Activated T-helper 1 cell treated with anti-CD3 and anti-CD28 coated beads, Interleukin-2, amount 50 U/mL, for 16 hours (primary cell): Measurements from ENCODE around the gene KCTD2.
"Not testable (repeated sequence)": the region's sequence is repeated elsewhere in the genome, so short reads cannot be mapped to it uniquely, and the experiment has no call there.

ENCODE experiments used
- DNase-seq, 2 donors: peaks; one replicate each; pipeline ENCODE4 v3.0.0-alpha.2; 2020; ENCODE audit warnings: low read depth in 1 of 2, low spot score in 1 of 2

KCTD2 gene

GRCh38 chr17:75049057-75049456 lies 2.0 kb downstream of the KCTD2 start:
- no peak for DNase-seq

GRCh38 chr17:75049706-75050105 lies 2.7 kb downstream of the KCTD2 start:
- DNase-seq: no peak

DNA sequence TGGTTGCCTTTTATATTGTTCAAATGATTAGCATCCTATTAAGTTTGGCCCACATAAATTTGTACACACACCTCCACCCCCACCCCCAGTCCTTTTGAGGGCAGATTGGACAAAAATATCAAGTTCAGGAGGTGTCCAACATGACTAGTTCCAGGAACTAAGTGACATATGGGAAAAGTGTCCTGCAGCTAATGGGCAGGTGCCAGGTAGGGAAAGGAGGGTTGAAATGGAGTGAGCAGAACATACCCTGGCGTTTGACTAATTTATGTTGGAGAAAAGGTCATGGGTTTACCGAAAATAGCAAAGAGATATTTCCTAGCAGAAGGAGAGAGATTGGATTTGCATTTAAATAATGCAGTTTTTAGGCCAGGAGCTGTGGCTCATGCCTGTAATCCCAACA lies 4.9 kb downstream of the KCTD2 start:
- no peak for DNase-seq

- no peak for DNase-seq
These were observed 12.6 kb downstream of the KCTD2 start for GRCh38 chr17:75059369-75060345.

DNA sequence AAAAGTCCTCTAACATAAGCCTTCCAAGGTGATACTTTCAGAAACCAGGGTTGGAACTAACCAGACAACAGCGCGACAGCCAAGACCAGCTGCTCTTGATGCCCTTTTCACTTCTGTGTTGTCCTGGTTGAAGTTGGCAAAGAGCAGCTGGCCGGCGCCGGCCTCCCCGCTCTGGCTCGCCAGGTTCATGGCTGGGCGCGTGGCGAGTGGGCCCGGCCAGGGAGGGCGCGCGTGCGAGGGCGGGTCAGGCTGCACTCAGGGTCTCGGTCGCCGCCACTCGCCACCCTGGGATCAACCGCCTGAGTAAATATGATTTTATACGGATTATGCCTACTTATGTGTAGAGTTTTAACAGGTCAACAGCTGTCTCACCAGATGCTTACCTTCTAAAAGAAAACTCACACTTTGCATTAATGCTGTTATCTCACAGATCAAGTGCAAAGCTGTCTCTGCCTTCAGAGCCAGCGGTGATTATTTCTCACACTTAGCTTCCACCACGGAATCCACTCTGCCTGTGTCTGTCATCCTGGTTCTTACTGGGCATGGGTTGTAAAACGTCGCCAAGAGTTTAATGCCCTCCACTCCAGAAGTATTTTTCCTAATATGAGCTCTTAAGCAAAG lies 13.5 kb downstream of the KCTD2 start:
- DNase-seq: no peak

GRCh38 chr17:75061055-75061438 lies 14.0 kb downstream of the KCTD2 start:
- DNase-seq: no peak

GRCh38 chr17:75061618-75062017 lies 14.6 kb downstream of the KCTD2 start:
- no peak for DNase-seq

DNA sequence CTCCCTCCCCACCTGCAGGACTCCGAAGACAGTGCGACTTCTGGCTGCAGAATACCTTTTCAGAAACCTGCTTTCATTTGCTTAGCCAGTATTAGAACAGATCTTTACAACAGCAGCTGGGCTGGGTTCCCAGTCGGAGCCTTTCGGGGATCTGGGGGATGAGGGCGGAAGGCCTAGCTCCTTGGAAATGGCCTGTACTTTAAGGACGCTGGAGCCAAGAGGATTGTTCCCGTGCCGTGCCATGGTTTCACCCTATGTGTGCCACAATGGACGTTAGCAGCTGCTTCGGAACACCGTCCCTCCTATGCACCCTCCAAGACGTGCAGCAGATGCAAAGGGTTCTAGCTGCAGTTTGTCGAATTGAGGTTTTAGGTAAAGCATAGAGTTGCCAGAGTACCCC lies 16.2 kb downstream of the KCTD2 start:
- no peak for DNase-seq

- no peak for DNase-seq
These were observed 16.6 kb downstream of the KCTD2 start for GRCh38 chr17:75063626-75064025.

- no peak for DNase-seq
These were observed 17.0 kb downstream of the KCTD2 start for GRCh38 chr17:75064040-75064439.

DNA sequence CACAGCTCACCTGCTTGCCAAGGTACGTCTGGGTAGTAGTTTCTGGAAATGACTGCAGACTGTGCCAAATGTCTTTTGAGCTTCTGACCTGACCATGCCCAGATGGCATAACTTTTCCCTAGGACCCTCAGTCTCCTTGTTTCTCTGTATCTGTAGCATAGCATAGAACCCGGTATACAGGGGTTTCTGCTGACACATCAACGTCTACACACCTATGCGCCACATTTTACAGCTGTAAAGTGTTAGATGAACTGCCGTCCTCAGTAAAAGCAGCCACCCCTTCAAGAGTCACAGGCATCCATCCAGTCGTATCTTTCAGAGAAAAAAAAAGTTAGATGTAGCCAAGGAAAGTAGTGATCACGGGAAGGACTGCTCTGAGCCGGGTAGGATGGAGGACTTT lies 17.4 kb downstream of the KCTD2 start:
- DNase-seq: no peak

DNA sequence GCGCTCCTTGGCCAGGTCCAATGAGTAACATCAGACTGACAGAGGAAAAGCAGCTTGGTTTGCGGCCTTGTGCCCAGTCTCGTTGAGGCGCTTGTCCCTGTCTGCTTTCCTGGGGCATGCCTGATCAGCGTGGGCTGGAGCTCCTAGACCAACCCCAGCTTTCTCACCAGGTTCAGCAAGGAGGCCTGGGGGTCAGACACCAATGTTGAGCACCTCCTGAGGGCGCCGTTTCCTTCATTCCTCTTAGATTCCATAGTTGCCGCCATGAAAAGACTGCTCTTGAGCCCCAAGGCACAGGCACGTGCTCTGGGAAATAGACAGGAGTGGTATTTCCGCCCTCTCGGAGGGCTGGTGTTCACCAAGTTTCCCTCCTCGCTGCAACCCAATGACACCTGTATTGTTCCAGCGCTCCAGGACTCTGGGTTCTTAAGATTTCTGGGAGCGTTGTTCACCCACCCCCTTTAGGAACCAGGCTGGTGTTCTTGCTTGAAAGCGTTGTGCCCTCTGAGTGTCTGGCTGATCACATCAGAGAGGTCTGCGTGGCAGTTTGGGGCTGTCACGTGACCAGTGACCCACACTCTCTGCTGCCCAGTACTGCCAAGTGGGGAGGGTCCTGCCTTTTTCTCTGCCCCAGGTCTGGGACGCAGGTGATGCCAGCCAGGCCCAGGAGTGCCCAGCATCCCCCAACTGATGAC lies 18.0 kb downstream of the KCTD2 start:
- DNase-seq: no peak

DNA sequence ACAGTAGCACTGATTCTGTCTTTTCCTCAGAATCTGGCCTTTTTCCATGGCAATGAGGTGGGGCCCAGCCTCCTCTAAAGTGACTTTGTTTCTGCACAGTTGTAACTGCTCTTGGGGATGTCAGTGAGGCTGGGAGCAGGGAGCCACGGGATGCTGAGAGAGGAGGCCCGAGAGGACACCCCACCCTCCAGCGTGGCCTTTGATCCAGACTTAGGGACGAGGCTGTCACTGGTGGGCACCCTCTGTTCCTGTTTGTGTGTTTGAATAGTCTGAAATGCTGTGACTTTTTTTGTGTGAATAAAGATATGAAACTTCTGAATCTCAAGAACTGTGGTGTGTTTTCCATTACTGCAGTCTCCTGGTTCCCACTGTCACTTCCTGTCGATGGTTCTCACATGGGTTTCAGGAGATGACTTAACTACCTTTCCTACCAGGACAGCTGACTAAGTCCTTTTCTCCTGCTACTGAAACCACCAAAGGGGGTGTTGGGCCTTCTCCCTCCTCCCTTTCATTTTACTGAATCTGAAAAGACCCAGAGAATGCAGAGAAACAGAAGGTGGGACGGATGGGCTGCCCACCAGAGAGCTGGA lies 18.6 kb downstream of the KCTD2 start:
- DNase-seq: no peak

- no peak for DNase-seq
These were observed 20.8 kb downstream of the KCTD2 start for GRCh38 chr17:75067856-75068255.

- DNase-seq: no peak
These were observed 21.7 kb downstream of the KCTD2 start for GRCh38 chr17:75068750-75069149.

GRCh38 chr17:75069783-75070182 lies 22.8 kb downstream of the KCTD2 start:
- DNase-seq: no peak

- DNase-seq: not testable (repeated sequence)
These were observed 24.6 kb downstream of the KCTD2 start for GRCh38 chr17:75071478-75072271.

DNA sequence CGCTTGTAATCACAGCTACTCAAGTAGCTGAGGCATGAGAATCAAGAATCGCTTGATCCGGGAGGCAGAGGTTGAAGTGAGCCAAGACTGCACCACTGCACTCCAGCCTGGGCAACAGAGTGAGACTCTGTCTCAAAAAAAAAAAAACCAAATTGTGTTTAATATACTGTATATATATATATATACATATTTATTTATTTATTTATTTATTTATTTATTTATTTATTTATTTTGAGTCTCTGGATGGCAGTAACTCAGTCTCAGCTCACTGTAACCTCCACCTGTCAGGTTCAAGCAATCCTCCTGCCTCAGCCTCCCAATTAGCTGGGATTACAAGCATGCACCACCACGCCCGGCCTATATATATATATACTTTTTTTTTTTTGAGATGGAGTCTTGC lies 25.9 kb downstream of the KCTD2 start:
- not testable (repeated sequence) for DNase-seq

DNA sequence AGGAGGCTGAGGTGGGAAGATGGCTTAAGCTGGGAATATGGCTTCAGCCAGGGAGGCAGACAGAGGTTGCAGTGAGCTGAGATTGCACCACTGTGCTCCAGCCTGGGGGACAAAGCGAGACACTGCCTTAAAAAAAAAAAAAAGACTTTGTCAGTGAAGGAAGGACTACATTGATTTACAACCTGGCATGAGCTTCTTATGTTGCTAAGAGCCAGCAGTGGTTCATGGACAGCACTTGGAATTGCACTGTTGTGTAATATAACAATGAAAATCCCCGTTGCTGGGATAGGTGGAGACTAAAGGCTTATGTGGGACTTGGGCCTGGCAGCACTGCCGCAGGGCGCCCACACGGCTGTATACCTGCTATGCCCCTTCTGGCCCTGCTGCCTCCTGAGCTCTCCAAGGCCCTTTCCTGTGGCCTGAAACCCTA lies 26.6 kb downstream of the KCTD2 start:
- DNase-seq: no peak

DNA sequence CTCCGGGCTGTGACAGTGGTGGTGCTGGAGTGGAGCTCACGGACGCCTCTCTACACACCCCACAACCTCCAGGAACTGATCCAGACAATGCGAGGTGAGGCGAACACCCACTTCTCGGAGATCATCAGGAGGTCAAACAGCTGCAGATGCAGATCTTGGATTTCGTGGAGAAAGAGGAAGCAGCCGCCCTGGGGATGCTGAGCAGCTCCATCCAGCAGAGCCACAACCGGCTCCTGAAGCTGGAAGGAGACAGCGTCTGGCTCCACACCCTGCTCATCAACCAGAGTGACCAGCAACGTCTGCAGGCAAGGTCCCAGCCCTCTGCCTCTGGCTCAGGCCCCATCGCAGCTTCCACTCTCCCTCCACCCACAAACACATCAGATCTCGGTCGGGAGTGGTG lies 27.5 kb downstream of the KCTD2 start:
- DNase-seq: no peak
